Measurements from ENCODE around the gene KIN.
"Not testable (repeated sequence)": the region's sequence is repeated elsewhere in the genome, so short reads cannot be mapped to it uniquely, and the experiment has no call there.

The KIN gene

GRCh38 chr10:7794251-7795026 lies 6.6 kb upstream of the KIN start:
- no peak for DNase-seq (ENCODE audit: low read depth in 2 of 2)

GRCh38 chr10:7792541-7792940 lies 4.7 kb upstream of the KIN start:
- DNase-seq (ENCODE audit: low read depth in 2 of 2): no peak

GRCh38 chr10:7789390-7789789 lies 1.6 kb upstream of the KIN start:
- DNase-seq (ENCODE audit: low read depth in 2 of 2): no peak

- DNase-seq (ENCODE audit: low read depth in 2 of 2): no peak
Measured at GRCh38 chr10:7788639-7789286, 970 bp upstream of the KIN start.

- no peak for DNase-seq (ENCODE audit: low read depth in 2 of 2)
Measured at GRCh38 chr10:7787150-7787856, 490 bp downstream of the KIN start.

- no peak for DNase-seq (ENCODE audit: low read depth in 2 of 2)
Measured at GRCh38 chr10:7786430-7786829, 1.4 kb downstream of the KIN start.

- not testable (repeated sequence) for DNase-seq (ENCODE audit: low read depth in 2 of 2)
Measured at GRCh38 chr10:7782194-7782593, 5.6 kb downstream of the KIN start.

GRCh38 chr10:7776777-7777176 lies 11.0 kb downstream of the KIN start:
- DNase-seq (ENCODE audit: low read depth in 2 of 2): no peak

DNA sequence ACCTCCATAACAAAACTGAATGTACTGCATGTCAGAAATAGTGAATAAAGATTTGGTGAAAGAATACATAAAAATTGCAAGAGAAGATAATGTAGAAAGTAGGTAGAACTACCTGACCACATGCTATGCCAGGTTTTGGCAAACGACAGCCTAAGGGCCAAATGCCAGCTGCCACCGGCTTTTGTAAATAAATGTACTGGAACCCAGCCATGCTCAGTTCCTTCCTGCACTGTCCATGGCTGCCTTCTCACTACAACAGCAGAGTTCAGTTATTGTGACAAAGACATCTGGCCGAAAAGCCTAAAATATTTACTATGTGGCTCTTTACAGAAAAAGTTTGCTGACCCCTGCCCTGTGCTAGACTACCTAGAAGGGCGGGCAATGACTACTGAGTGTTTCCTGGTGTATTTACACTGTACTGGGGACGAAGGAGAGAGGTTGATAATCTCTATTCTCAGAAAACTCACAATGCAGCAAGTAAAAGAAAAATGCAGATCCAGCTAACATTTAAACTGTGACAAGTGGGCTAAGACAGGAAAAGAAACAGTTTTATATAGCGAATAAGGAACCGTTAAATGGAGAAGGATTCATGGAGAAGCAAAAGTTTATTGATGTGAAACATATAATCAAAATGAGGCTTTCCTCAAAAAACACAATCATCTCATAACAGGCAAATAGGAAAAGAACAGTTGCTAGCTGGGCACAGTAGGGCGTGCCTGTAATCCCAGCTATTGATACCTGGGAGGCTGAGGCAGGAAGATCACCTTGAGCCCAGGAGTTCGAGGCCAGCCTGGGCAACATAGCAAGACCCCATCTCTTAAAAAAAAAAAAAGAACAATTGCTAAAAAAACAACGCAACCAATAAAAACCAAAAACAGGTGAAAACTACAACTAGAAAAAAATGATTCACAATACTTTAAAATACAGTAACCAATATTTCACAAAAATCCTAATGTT lies 13.7 kb downstream of the KIN start:
- no peak for DNase-seq (ENCODE audit: low read depth in 2 of 2)

GRCh38 chr10:7768417-7768816 lies 19.4 kb downstream of the KIN start:
- DNase-seq (ENCODE audit: low read depth in 2 of 2): no peak

GRCh38 chr10:7767209-7767608 lies 20.6 kb downstream of the KIN start:
- DNase-seq (ENCODE audit: low read depth in 2 of 2): no peak

GRCh38 chr10:7766241-7766640 lies 21.6 kb downstream of the KIN start:
- no peak for DNase-seq (ENCODE audit: low read depth in 2 of 2)

- DNase-seq (ENCODE audit: low read depth in 2 of 2): no peak
Measured at GRCh38 chr10:7763929-7764328, 23.9 kb downstream of the KIN start.

GRCh38 chr10:7756360-7756992 lies 31.3 kb downstream of the KIN start:
- DNase-seq (ENCODE audit: low read depth in 2 of 2): no peak

- no peak for DNase-seq (ENCODE audit: low read depth in 2 of 2)
Measured at GRCh38 chr10:7755103-7755502, 32.7 kb downstream of the KIN start.

GRCh38 chr10:7752251-7752650 lies 35.5 kb downstream of the KIN start:
- no peak for DNase-seq (ENCODE audit: low read depth in 2 of 2)

- no peak for DNase-seq (ENCODE audit: low read depth in 2 of 2)
Measured at GRCh38 chr10:7750222-7750621, 37.6 kb downstream of the KIN start.

- not testable (repeated sequence) for DNase-seq (ENCODE audit: low read depth in 2 of 2)
Measured at GRCh38 chr10:7748637-7749036, 39.2 kb downstream of the KIN start.

DNA sequence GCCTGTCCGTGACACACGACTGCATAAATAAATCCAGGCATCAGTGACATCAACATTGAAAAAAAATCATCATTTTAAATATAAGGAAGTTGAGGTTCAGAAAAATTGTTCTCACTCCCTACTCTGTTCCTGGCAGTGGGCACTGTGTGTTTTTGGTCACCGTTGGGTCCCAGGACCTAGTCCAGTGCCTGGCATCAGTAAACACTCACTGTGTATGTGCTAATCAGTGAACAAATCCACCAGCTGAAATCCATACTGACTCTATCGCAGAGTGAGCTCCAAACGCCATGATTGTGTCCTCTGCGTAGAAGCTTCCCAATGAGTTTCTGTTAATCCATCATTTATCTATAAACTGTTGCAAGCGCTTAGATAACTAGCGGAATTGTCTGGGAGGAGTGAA lies 43.5 kb downstream of the KIN start:
- DNase-seq (ENCODE audit: low read depth in 2 of 2): no peak

DNA sequence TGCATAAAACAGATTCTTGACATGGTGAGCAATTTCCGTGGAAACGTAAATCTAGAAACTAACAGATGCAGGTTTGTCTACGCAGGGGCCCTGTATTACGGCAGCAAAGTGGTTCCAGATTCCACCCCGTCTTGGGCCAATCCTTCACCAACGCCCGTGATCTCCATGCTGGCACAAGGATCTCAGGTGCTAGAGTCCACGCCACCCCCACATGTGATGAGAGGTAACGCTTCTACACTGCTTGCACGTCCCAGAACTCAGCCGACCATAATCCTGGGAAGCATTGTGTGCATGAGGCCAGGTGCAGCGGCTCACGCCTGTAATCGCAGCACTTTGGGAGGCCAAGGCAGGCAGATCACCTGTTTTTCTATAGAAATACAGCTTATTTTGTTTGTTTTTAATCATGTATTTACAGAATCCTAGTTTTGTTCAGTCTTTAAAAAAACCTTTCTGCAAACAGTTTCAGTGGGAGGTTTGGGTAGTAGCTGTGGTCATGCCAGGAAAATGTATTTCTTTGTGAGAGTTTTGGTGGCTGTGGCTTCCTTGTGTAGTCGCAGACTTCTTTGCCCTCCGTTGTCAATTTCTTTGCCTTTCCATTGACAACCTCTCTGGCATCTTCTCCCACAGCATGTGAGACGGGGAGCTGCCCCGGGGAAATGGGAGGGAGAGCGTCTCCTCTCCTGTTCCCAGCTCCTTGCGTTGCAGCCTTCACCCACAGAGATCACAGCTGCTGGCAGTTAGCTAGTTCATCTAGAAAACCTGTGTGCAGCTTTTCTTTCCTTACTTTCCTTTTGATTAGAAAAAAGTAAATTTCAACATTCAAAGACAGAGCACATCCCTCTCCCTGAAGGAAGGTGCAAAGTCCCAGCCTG lies 49.0 kb downstream of the KIN start:
- DNase-seq (ENCODE audit: low read depth in 2 of 2): no peak
